Measurements from ENCODE around the gene OCIAD2. TPM values are rescaled to one million over a fixed set of nuclear protein-coding genes. Genes with fewer than 3 reads are reported as not detected.
"Not testable (repeated sequence)": the region's sequence is repeated elsewhere in the genome, so short reads cannot be mapped to it uniquely, and the experiment has no call there.

The OCIAD2 gene
- total RNA-seq, 1 donor from 2014 or later, result 18.1 TPM

DNA sequence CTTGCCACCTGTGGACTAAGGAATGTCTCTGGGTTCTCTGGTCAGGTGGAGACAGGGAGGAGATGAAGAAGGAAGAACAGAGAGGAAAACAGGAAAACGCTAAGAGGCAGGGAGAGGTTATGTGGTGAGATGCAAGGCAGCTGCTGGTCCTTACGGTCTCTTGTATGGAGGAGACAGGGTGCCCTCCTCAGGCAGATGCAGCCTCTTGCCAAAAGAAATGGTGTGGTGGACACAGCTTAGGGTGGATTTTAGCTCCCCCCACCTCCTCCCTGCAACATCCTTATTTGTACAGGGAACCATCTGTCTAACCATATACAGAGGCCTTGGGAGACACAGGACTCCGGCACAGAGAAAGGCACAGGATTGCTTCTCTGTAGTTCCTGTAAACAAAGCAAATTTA is 9.7 kb downstream of the OCIAD2 start:
- Mint-ChIP-seq H3K27me3 (ENCODE audit: low read depth) (no peaks in the 10 kb centered on the region), H3K27ac (ENCODE audit: unreplicated experiment) (no peak overlapping the region), H3K4me1 (ENCODE audit: low read depth) (peaks cover 22% of the 10 kb centered on the region), H3K9me3 (ENCODE audit: low read depth) (no peaks in the 10 kb centered on the region), H3K4me3 (ENCODE audit: unreplicated experiment) (no peak overlapping the region), H3K36me3 (ENCODE audit: low read depth) (peaks cover 2% of the 10 kb centered on the region)
- DNase-seq (ENCODE audit: low spot score), result no peak
- TF ChIP-seq, protein P1, sequence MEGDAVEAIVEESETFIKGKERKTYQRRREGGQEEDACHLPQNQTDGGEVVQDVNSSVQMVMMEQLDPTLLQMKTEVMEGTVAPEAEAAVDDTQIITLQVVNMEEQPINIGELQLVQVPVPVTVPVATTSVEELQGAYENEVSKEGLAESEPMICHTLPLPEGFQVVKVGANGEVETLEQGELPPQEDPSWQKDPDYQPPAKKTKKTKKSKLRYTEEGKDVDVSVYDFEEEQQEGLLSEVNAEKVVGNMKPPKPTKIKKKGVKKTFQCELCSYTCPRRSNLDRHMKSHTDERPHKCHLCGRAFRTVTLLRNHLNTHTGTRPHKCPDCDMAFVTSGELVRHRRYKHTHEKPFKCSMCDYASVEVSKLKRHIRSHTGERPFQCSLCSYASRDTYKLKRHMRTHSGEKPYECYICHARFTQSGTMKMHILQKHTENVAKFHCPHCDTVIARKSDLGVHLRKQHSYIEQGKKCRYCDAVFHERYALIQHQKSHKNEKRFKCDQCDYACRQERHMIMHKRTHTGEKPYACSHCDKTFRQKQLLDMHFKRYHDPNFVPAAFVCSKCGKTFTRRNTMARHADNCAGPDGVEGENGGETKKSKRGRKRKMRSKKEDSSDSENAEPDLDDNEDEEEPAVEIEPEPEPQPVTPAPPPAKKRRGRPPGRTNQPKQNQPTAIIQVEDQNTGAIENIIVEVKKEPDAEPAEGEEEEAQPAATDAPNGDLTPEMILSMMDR (IDR thresholded peaks at IDR 0.05), result no peak

DNA sequence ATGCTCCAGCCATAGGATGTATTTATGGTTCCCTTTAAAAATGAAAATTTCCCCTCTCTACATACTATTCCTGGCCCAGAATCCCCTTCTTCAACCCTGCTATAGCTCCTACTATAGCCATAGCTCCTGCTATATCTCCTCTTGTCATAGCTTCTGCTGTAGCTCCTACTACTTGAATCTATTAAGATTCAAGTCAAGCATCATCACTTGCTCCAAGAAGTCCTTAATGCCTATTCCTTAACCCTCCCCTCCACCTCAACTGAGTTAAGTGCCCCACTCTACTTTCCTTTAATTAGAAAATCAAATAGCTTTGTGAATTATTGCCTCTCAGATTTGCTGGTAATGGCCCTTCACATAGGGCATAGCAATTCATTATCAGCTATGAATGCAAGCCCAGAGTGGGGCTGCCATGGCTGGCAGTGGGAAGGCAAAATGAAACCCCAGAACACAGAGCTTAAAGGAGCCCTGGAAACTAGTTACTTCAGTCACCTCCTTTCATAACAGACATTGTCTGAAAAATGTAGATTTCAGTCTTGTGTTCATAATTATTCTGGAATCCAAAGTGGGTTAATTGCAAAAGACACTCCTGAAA is 15.4 kb downstream of the OCIAD2 start:
- Mint-ChIP-seq H3K4me1 (ENCODE audit: low read depth) (no peaks in the 10 kb centered on the region), H3K9me3 (ENCODE audit: low read depth) (peaks cover 5% of the 10 kb centered on the region), H3K27ac (ENCODE audit: unreplicated experiment) (no peak overlapping the region), H3K27me3 (ENCODE audit: low read depth) (no peaks in the 10 kb centered on the region), H3K4me3 (ENCODE audit: unreplicated experiment) (no peak overlapping the region), H3K36me3 (ENCODE audit: low read depth) (peaks cover 11% of the 10 kb centered on the region)
- DNase-seq (ENCODE audit: low spot score), result no peak
- TF ChIP-seq, protein P1 (IDR thresholded peaks at IDR 0.05), result no peak

GRCh38 chr4:48889750-48890149 is 16.8 kb downstream of the OCIAD2 start:
- H3K36me3 Mint-ChIP-seq (ENCODE audit: low read depth), result peaks cover 11% of the 10 kb centered on the region
- not testable (repeated sequence) for DNase-seq (ENCODE audit: low spot score); H3K4me1 Mint-ChIP-seq (ENCODE audit: low read depth); H3K27me3 Mint-ChIP-seq (ENCODE audit: low read depth); H3K4me3 Mint-ChIP-seq (ENCODE audit: unreplicated experiment); H3K27ac Mint-ChIP-seq (ENCODE audit: unreplicated experiment); H3K9me3 Mint-ChIP-seq (ENCODE audit: low read depth)

DNA sequence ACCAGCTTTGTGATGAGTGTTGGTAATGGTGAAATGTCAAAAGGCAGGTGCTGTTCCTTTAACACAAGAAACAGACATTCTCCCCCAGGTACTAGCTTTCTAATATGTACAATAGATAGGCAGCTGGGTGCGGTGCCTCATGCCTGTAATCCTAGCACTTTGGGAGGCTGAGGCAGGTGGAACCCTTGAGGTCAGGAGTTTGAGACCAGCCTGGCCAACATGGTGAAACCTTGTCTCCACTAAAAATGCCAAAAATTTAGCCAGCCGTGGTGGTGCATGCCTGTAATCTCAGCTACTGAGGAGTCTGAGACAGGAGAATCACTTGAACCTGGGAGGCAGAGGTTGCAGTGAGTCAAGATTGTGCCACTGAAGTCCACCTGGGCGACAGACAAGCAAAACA is 24.9 kb downstream of the OCIAD2 start:
- H3K4me3 Mint-ChIP-seq (ENCODE audit: unreplicated experiment); H3K4me1 Mint-ChIP-seq (ENCODE audit: low read depth); H3K9me3 Mint-ChIP-seq (ENCODE audit: low read depth); H3K36me3 Mint-ChIP-seq (ENCODE audit: low read depth); H3K27ac Mint-ChIP-seq (ENCODE audit: unreplicated experiment); H3K27me3 Mint-ChIP-seq (ENCODE audit: low read depth); DNase-seq (ENCODE audit: low spot score): not testable (repeated sequence)

GRCh38 chr4:48879561-48880442 is 26.8 kb downstream of the OCIAD2 start:
- H3K9me3 Mint-ChIP-seq (ENCODE audit: low read depth), result peaks cover 2% of the 10 kb centered on the region
- no peaks in the 10 kb centered on the region for H3K27me3 Mint-ChIP-seq (ENCODE audit: low read depth)
- TF ChIP-seq, protein P1 (IDR thresholded peaks at IDR 0.05), result no peak
- no peak overlapping the region for H3K27ac Mint-ChIP-seq (ENCODE audit: unreplicated experiment)
- no peak overlapping the region for H3K4me3 Mint-ChIP-seq (ENCODE audit: unreplicated experiment)
- peaks cover 2% of the 10 kb centered on the region for H3K36me3 Mint-ChIP-seq (ENCODE audit: low read depth)
- H3K4me1 Mint-ChIP-seq (ENCODE audit: low read depth), result no peaks in the 10 kb centered on the region
- no peak for DNase-seq (ENCODE audit: low spot score)

DNA sequence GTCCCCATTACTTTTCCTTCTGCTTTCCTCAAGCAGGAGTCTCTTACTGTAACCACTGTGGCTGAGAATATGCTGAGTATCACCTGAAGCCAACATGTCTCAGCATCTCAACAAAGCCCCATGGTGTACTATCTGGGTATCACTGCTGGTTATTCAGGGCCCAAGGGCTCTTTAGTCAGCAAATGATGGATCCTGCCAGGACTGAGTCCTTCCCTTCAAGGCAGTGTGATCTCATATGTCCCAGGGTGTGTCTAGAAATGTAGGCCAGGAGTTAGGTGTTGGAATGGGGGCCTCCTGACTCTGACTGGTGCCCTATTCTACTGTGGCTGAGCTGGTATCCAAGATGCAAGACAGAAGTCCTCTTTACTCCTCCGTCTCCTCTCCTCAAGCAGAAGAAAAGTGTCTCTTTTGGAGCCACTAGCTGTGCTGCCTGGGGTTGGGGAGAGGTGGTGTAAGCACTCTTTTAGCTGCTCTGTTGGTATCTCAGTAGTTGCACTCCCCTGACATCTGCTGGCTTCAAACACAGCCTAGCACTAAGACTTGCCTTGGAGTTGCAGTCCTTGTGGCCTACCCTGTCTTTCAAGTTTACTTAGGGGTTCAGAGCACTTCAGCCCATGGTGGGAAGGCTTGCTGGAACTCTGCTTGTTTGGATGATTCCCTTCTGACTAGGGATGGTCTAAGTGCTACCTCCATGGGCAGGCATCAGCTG is 28.6 kb downstream of the OCIAD2 start:
- TF ChIP-seq, protein P1 (IDR thresholded peaks at IDR 0.05), result no peak
- Mint-ChIP-seq H3K4me1 (ENCODE audit: low read depth) (no peaks in the 10 kb centered on the region), H3K4me3 (ENCODE audit: unreplicated experiment) (no peak overlapping the region), H3K9me3 (ENCODE audit: low read depth) (peaks cover 5% of the 10 kb centered on the region), H3K27ac (ENCODE audit: unreplicated experiment) (no peak overlapping the region), H3K27me3 (ENCODE audit: low read depth) (no peaks in the 10 kb centered on the region), H3K36me3 (ENCODE audit: low read depth) (peaks cover 2% of the 10 kb centered on the region)
- no peak for DNase-seq (ENCODE audit: low spot score)

GRCh38 chr4:48864696-48865095 is 41.9 kb downstream of the OCIAD2 start:
- H3K36me3 Mint-ChIP-seq (ENCODE audit: low read depth), result not testable (repeated sequence)

More at GRCh38 chr4:48864696-48865095, 41.9 kb downstream of the OCIAD2 start:
- not testable (repeated sequence) for H3K27me3 Mint-ChIP-seq (ENCODE audit: low read depth); H3K4me3 Mint-ChIP-seq (ENCODE audit: unreplicated experiment); H3K4me1 Mint-ChIP-seq (ENCODE audit: low read depth); DNase-seq (ENCODE audit: low spot score); H3K27ac Mint-ChIP-seq (ENCODE audit: unreplicated experiment)
- peaks cover 27% of the 10 kb centered on the region for H3K9me3 Mint-ChIP-seq (ENCODE audit: low read depth)
